IMR-90 (cell line): Measurements from ENCODE around the gene TSPEAR. TPM values are rescaled to one million over a fixed set of nuclear protein-coding genes. Genes with fewer than 3 reads are reported as not detected.

ENCODE experiments used
- ATAC-seq: fragments of 200-7000 bp; cut with Tn5 transposase; 2 replicates; pipeline ENCODE4 v1.9.1; 2020; ENCODE audit warnings: low read depth, mild to moderate bottlenecking, moderate library complexity
- BruUV-seq: library from RNA; stranded (reverse); fragments of 400-500 nt; replicated peaks from 2 replicates; lab custom pipeline; 2021; lab: Mats Ljungman, UMichigan
- CTCF ChIA-PET: fragments of 300-600 bp; formaldehyde crosslinking; extraction: SDS; loops from one replicate; lab custom pipeline; 2021; ENCODE audit warnings: antibody characterized with exemption; lab: Yijun Ruan, JAX
- POLR2A ChIA-PET: fragments of 300-600 bp; sonication (Branson Sonifier 250); formaldehyde crosslinking; loops from one replicate; lab custom pipeline; 2022; ENCODE audit warnings: antibody characterized with exemption; ENCODE audit not compliant: unreplicated experiment; lab: Charles Lee
- DNase-seq: peaks from one replicate; pipeline ENCODE4 v3.0.0; 2013
- H2AFZ ChIP-seq: replicated peaks from 2 replicates; pipeline ENCODE3; 2013; ENCODE audit warnings: low read length, mild to moderate bottlenecking; ENCODE audit not compliant: poor library complexity
- H2AK5ac ChIP-seq: 2 replicates; pipeline ENCODE4 v1.6.1; 2013; ENCODE audit warnings: low read depth, low read length, inconsistent platforms
- H2AK9ac ChIP-seq: replicated peaks from 2 replicates; pipeline ENCODE3; 2013; ENCODE audit warnings: mild to moderate bottlenecking, low read depth, low read length, moderate library complexity; ENCODE audit not compliant: poor library complexity
- H2BK120ac ChIP-seq: 2 replicates; pipeline ENCODE4 v1.6.1; 2013; ENCODE audit warnings: low read depth, low read length, inconsistent platforms
- H2BK15ac ChIP-seq: 3 replicates; pipeline ENCODE4 v1.6.1; 2013; ENCODE audit warnings: low read depth, low read length, inconsistent platforms
- H2BK20ac ChIP-seq: 2 replicates; pipeline ENCODE4 v1.6.1; 2013; ENCODE audit warnings: low read depth, mild to moderate bottlenecking, inconsistent platforms, low read length, moderate library complexity
- H2BK5ac ChIP-seq: 2 replicates; pipeline ENCODE4 v1.6.1; 2013; ENCODE audit warnings: mild to moderate bottlenecking, low read depth, low read length, inconsistent platforms; ENCODE audit not compliant: poor library complexity, severe bottlenecking
- H3K14ac ChIP-seq: replicated peaks from 2 replicates; pipeline ENCODE4 v1.6.1; 2013; ENCODE audit warnings: low read depth, low read length, inconsistent platforms
- H3K18ac ChIP-seq: 2 replicates; pipeline ENCODE4 v1.6.1; 2013; ENCODE audit warnings: low read depth, low read length, control low read depth
- H3K23ac ChIP-seq: 2 replicates; pipeline ENCODE4 v1.6.1; 2013; ENCODE audit warnings: low read depth, low read length, inconsistent platforms
- H3K27ac ChIP-seq: 2 replicates; pipeline ENCODE4 v1.5.1; 2013; ENCODE audit warnings: mild to moderate bottlenecking, control low read depth, low read length; ENCODE audit not compliant: insufficient read depth
- H3K27me3 ChIP-seq: 2 replicates; pipeline ENCODE4 v1.6.1; 2013; ENCODE audit warnings: low read length; ENCODE audit not compliant: control insufficient read depth, insufficient read depth
- H3K36me3 ChIP-seq: 2 replicates; pipeline ENCODE4 v1.6.1; 2013; ENCODE audit warnings: low read length, mixed read lengths; ENCODE audit not compliant: control insufficient read depth, insufficient read depth
- H3K4ac ChIP-seq: 2 replicates; pipeline ENCODE4 v1.6.1; 2013; ENCODE audit warnings: low read depth, low read length, inconsistent platforms
- H3K4me1 ChIP-seq: 2 replicates; pipeline ENCODE4 v1.6.1; 2013; ENCODE audit warnings: low read length, mixed read lengths; ENCODE audit not compliant: control insufficient read depth, insufficient read depth
- H3K4me2 ChIP-seq: 2 replicates; pipeline ENCODE4 v1.6.1; 2013; ENCODE audit warnings: low read depth, mild to moderate bottlenecking, control low read depth, low read length, moderate library complexity
- H3K4me3 ChIP-seq: 2 replicates; pipeline ENCODE4 v1.5.1; 2013; ENCODE audit warnings: low read depth, mild to moderate bottlenecking, control low read depth, low read length, moderate library complexity; ENCODE audit not compliant: insufficient read depth
- H3K56ac ChIP-seq: 2 replicates; pipeline ENCODE4 v1.6.1; 2013; ENCODE audit warnings: low read length, inconsistent platforms; ENCODE audit not compliant: insufficient read depth; ENCODE audit errors: extremely low read depth
- H3K79me1 ChIP-seq, 2 experiments: 2 replicates each; pipeline ENCODE4 v1.6.1; 2013; ENCODE audit warnings: low read length in 2 of 2, inconsistent platforms in 1 of 2, low read depth in 1 of 2
- H3K9ac ChIP-seq: 2 replicates; pipeline ENCODE4 v1.6.1; 2013; ENCODE audit warnings: low read depth, low read length, control low read depth
- H3K9me1 ChIP-seq: 2 replicates; pipeline ENCODE4 v1.6.1; 2013; ENCODE audit warnings: low read length, inconsistent platforms; ENCODE audit not compliant: insufficient read depth
- H3K9me3 ChIP-seq: 2 replicates; pipeline ENCODE4 v1.6.1; 2013; ENCODE audit warnings: low read length; ENCODE audit not compliant: control insufficient read depth, insufficient read depth
- H4K20me1 ChIP-seq: 2 replicates; pipeline ENCODE4 v1.6.1; 2013; ENCODE audit warnings: low read length, inconsistent platforms; ENCODE audit not compliant: insufficient read depth
- H4K5ac ChIP-seq: 2 replicates; pipeline ENCODE4 v1.6.1; 2013; ENCODE audit warnings: mild to moderate bottlenecking, low read depth, low read length, control low read depth
- H4K8ac ChIP-seq, 2 experiments: 2 replicates each; pipeline ENCODE4 v1.6.1; 2013; ENCODE audit warnings: low read depth in 2 of 2, low read length in 2 of 2, control low read depth in 1 of 2, inconsistent platforms in 1 of 2
- H4K91ac ChIP-seq: 2 replicates; pipeline ENCODE4 v1.6.1; 2013; ENCODE audit warnings: low read depth, low read length, inconsistent platforms; ENCODE audit not compliant: insufficient read depth
- CEBPB ChIP-seq: IDR thresholded peaks from 2 replicates; pipeline ENCODE4 v1.6.1; 2012; ENCODE audit warnings: low read depth, low read length, improper control_type of control experiment
- CHD1 ChIP-seq: IDR thresholded peaks from 2 replicates; pipeline ENCODE4 v1.6.1; 2012; ENCODE audit warnings: low read depth, low read length, improper control_type of control experiment
- MXI1 ChIP-seq: IDR thresholded peaks from 2 replicates; pipeline ENCODE4 v1.6.1; 2012; ENCODE audit warnings: low read depth, mild to moderate bottlenecking, low read length, moderate library complexity, borderline replicate concordance
- RAD21 ChIP-seq: IDR thresholded peaks from 2 replicates; pipeline ENCODE4 v1.6.1; 2012; ENCODE audit warnings: low read length, improper control_type of control experiment
- WGBS, 2 experiments: methylation state at CpG; one replicate each; pipeline versions ENCODE4 v1.1.5 to v1.1.7; 2013; ENCODE audit warnings: missing lambda C conversion rate in 2 of 2; ENCODE audit not compliant: insufficient read length in 1 of 2; ENCODE audit errors: extremely low coverage in 2 of 2; 5-methylcytosine and 5-hydroxymethylcytosine counted together
- dilution Hi-C: fragments of 300-500 bp; cut with HindIII; formaldehyde crosslinking; loops from one replicate; pipeline ENCODE4 v1.14.3; 2018; ENCODE audit warnings: low sequenced_read_pairs; ENCODE audit not compliant: unreplicated experiment
- in situ Hi-C: fragments of 300-500 bp; cut with MboI; formaldehyde crosslinking; loops from 3 replicates; pipeline ENCODE4 v1.14.3; 2019; ENCODE audit warnings: low sequenced_read_pairs, inconsistent platforms, mixed read lengths
- intact Hi-C: fragments of 100-400 bp; cut with micrococcal nuclease; formaldehyde crosslinking; loops from 2 replicates; pipeline ENCODE4 v1.10.0; 2022
- polyA plus RNA-seq, 3 experiments: library from polyadenylated mRNA; depleted of rRNA; stranded (reverse); fragments of >200 nt; gene quantifications; 2 replicates each; pipeline ENCODE4 v1.2.3, GENCODE V29; 2012; ENCODE audit warnings: low replicate concordance in 1 of 3
- total RNA-seq: library from RNA; depleted of rRNA; stranded (reverse); fragments of >200 nt; gene quantifications from 2 replicates; pipeline ENCODE4 v1.2.3, GENCODE V29; 2012
- TF ChIP-seq, protein P1 (sequence below): conservative IDR thresholded peaks from 2 replicates; pipeline ENCODE4 v1.5.1; 2012; ENCODE audit warnings: mild to moderate bottlenecking, low read depth, low read length, improper control_type of control experiment

The TSPEAR gene
- total and polyA plus RNA-seq, 2 of the 4 experiments (the other 2 are of a cell fraction), result not detected

DNA sequence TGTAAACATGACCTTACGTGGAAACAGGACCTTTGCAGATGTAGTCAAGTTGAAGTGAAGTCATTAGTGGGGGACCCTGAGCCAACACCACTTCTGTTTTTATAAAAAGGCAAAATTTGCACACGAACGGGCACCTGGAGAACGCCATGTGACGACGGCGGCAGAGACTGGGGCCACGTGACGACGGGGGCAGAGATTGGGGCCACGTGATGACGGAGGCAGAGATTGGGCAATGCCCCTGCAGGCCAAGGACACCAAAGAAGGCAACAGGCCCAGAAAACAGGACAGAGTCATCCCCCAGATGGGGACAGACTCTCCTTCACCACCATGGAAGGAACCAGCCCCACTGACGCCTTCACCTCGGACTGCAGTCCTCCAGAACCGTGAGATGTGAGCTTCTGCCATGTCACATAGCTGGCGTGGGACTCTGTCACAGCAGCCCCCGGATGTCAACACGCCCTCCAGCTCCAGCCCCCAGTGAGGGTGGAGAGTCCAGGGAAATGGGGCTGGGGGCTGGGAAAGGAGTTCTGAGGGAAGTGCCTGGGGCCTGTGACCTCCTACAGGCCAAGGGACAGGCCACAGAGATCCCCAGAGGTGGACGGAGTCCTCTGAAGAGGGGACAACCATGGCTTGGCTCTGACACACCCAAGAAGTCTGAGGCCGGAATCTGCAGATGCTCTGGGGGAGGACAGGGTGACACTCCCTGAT, 61.0 kb downstream of the TSPEAR start:
- CTCF ChIA-PET, result no interaction called here
- Histone ChIP-seq H3K23ac (no peak overlapping the region), H3K4ac (no peak overlapping the region), H2AK5ac (no peak overlapping the region), H3K4me1 (no peaks in the 10 kb centered on the region), H2BK15ac (no peak overlapping the region), H3K27ac (no peak overlapping the region), H3K79me1 (no peaks in the 10 kb centered on the region), H3K56ac (no peak overlapping the region), H4K91ac (no peak overlapping the region), H3K4me3 (no peak overlapping the region), H4K5ac (no peak overlapping the region), H4K20me1 (no peaks in the 10 kb centered on the region), H3K27me3 (no peaks in the 10 kb centered on the region; the same call in 1 of the 2 replicates), H4K8ac (no peak overlapping the region), H2AK9ac (no peak overlapping the region), H3K9ac (no peak overlapping the region), H2AFZ (peak overlapping the region; percentile 7), H3K4me2 (no peak overlapping the region), H2BK5ac (no peak overlapping the region), H3K14ac (no peak overlapping the region), H2BK120ac (no peak overlapping the region), H3K9me3 (peaks cover 2% of the 10 kb centered on the region), H3K18ac (no peak overlapping the region), H3K9me1 (no peaks in the 10 kb centered on the region), H2BK20ac (no peak overlapping the region), H3K36me3 (no peaks in the 10 kb centered on the region)
- intact Hi-C loops (loop anchor here (10.0 kb wide), 1 partner anchor 64 kb away; the partner anchor contains the start of gene TSPEAR), dilution Hi-C loops (no loop called here), in situ Hi-C loops (no loop called here)
- BruUV-seq, result no TSS peak
- WGBS, 2 experiments, result 64% methylated on average over 15 of the region's 20 CpGs; no CpG with 5 or more reads in 1 of the 2 experiments
- TF ChIP-seq MXI1, result no peak
- no peak for TF ChIP-seq CEBPB
- TF ChIP-seq, protein P1, sequence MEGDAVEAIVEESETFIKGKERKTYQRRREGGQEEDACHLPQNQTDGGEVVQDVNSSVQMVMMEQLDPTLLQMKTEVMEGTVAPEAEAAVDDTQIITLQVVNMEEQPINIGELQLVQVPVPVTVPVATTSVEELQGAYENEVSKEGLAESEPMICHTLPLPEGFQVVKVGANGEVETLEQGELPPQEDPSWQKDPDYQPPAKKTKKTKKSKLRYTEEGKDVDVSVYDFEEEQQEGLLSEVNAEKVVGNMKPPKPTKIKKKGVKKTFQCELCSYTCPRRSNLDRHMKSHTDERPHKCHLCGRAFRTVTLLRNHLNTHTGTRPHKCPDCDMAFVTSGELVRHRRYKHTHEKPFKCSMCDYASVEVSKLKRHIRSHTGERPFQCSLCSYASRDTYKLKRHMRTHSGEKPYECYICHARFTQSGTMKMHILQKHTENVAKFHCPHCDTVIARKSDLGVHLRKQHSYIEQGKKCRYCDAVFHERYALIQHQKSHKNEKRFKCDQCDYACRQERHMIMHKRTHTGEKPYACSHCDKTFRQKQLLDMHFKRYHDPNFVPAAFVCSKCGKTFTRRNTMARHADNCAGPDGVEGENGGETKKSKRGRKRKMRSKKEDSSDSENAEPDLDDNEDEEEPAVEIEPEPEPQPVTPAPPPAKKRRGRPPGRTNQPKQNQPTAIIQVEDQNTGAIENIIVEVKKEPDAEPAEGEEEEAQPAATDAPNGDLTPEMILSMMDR, result no peak
- TF ChIP-seq RAD21, result no peak
- no peak for TF ChIP-seq CHD1
- POLR2A ChIA-PET, result no interaction called here
- ATAC-seq (no peak), DNase-seq (no peak)
